Measurements from ENCODE around the gene SPECC1L.
"Not testable (repeated sequence)": the region's sequence is repeated elsewhere in the genome, so short reads cannot be mapped to it uniquely, and the experiment has no call there.

DNA sequence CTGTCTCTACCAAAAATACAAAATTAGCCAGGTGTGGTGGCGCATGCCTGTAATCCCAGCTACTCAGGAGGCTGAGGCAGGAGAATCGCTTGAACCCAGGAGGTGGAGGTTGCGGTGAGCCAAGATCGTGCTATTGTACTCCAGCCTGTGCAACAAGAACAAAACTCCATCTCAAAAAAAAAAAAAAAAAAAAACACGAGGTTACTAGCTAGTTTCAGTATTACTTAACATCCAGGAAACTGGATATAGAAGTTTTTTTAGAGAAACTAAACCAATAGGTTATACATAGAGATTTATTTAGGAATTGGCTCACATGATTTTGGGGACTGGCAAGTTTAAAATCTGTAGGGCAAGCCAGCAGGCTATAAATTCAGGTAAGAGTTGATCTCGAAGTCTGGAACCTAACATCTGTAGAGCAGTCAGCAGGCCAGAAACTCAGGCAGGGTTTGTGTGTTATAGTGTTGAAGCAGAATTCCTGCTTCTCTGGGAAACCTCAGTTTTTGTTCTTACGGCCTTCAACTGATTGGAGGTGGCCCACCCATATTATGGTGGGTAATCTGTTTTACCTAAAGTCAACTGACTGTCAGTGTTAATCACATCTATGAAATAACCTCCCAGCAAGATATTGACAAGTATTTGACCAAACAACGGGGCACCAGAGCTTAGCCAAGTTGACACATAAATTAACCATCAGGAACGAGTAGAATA is 29.5 kb upstream of the SPECC1L start:
- not testable (repeated sequence) for TF ChIP-seq EZH2 (IDR thresholded peaks at IDR 0.05; ENCODE audit: insufficient read depth, poor library complexity, severe bottlenecking); EZH2phosphoT487 (IDR thresholded peaks at IDR 0.05; ENCODE audit: insufficient read depth, low read depth)

Data from GM23248 (cell line).